SK-N-SH (cell line): ENCODE data around the gene XYLT2.

Experiments
- CTCF ChIP-seq: fragments of 200-600 bp; sonication (generic); IDR thresholded peaks from 2 replicates; pipeline ENCODE4 v1.6.1; 2017; ENCODE audit warnings: antibody characterized with exemption, mild to moderate bottlenecking, moderate library complexity
- RCOR1 ChIP-seq: fragments of 150-350 bp; IDR thresholded peaks from 2 replicates; pipeline ENCODE4 v1.6.1; 2017; ENCODE audit warnings: antibody characterized with exemption, low read length
- SMC3 ChIP-seq: IDR thresholded peaks from 2 replicates; pipeline ENCODE4 v1.6.1; 2012; ENCODE audit warnings: low read depth, low read length, improper control_type of control experiment
- YY1 ChIP-seq: IDR thresholded peaks from 2 replicates; pipeline ENCODE4 v1.4.0; 2012; ENCODE audit warnings: low read depth, mild to moderate bottlenecking

- TF ChIP-seq CTCF (no peak), RCOR1 (no peak), YY1 (no peak), SMC3 (no peak)
Measured at GRCh38 chr17:50325906-50326305, 20.0 kb upstream of the XYLT2 start.
